ENCODE results near the gene RGPD3. TPM values are rescaled to one million over a fixed set of nuclear protein-coding genes. Genes with fewer than 3 reads are reported as not detected.

The RGPD3 gene
- total and polyA plus RNA-seq, 4 donors, result 0.07 to 0.85 (median 0.36) TPM

- Histone ChIP-seq H3K4me1 (ENCODE audit: control insufficient read depth in 4 of 4, insufficient read depth in 4 of 4, low read length in 3 of 4) (peaks cover 0 to 2% (median 0%) of the 10 kb centered on the region in 4 donors), H3K4me3 (ENCODE audit: low read depth in 1 of 3, low read length in 3 of 3) (no peak overlapping the region), H3K36me3 (ENCODE audit: control insufficient read depth in 4 of 4, insufficient read depth in 3 of 4, low read depth in 1 of 4, low read length in 3 of 4) (no peaks in the 10 kb centered on the region), H3K27ac (ENCODE audit: low read depth in 1 of 2, low read length in 2 of 2) (no peak overlapping the region), H3K27me3 (ENCODE audit: control insufficient read depth in 4 of 4, insufficient read depth in 4 of 4, low read length in 3 of 4) (no peaks in the 10 kb centered on the region), H3K9ac (ENCODE audit: low read depth in 1 of 2, low read length in 2 of 2) (no peak overlapping the region), H3K9me3 (ENCODE audit: control insufficient read depth in 4 of 4, low read length in 3 of 4) (no peaks in the 10 kb centered on the region)
- TF ChIP-seq ATF3 (IDR thresholded peaks at IDR 0.05) (no peak), TAF1 (conservative IDR thresholded peaks at IDR 0.05) (no peak), YY1 (IDR thresholded peaks at IDR 0.05) (no peak), MAX (IDR thresholded peaks at IDR 0.05) (no peak), EGR1 (IDR thresholded peaks at IDR 0.05; ENCODE audit: low read depth in 2 of 2) (no peak), FOXA2 (IDR thresholded peaks at IDR 0.05) (no peak), RAD21 (IDR thresholded peaks at IDR 0.05) (no peak), NR2F2 (IDR thresholded peaks at IDR 0.05) (no peak), GABPA (IDR thresholded peaks at IDR 0.05 in 1 of 2, conservative IDR thresholded peaks at IDR 0.05 in 1 of 2) (no peak), RXRA (IDR thresholded peaks at IDR 0.05) (no peak), JUND (IDR thresholded peaks at IDR 0.05) (no peak)
- 89% methylated on average over 2 of the region's 2 CpGs for WGBS
- no peak for DNase-seq (ENCODE audit: low spot score)
Observed at GRCh38 chr2:106350980-106351379, 117.2 kb downstream of the RGPD3 start.

DNA sequence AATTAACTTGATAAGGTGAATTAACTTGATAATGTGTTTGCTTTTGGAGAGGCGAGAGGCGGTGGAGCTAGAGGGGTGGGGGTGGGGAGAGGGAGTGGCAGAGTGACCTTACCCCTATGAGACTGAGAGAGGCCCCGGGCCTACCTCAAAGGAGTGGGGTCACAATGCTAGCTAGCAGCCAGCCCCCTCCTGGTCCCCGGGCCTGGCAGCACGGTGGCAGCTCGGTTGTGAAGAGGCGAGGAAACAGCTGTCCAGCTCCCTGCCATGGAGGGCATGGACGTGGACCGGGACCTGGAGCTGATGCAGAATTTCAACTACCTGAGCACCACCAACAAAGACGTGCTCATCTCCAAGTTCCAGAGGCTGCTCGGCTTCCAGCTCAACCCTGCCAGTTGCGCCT, 123.9 kb downstream of the RGPD3 start:
- WGBS, result 96% methylated on average over 12 of the region's 12 CpGs
- TF ChIP-seq GABPA (IDR thresholded peaks at IDR 0.05 in 1 of 2, conservative IDR thresholded peaks at IDR 0.05 in 1 of 2) (no peak), HNF4G (IDR thresholded peaks at IDR 0.05) (no peak), MAX (IDR thresholded peaks at IDR 0.05) (no peak), FOXA1 (IDR thresholded peaks at IDR 0.05) (no peak), JUND (IDR thresholded peaks at IDR 0.05) (no peak), SP1 (IDR thresholded peaks at IDR 0.05) (no peak), TAF1 (conservative IDR thresholded peaks at IDR 0.05) (no peak)
- TF ChIP-seq, protein P1, sequence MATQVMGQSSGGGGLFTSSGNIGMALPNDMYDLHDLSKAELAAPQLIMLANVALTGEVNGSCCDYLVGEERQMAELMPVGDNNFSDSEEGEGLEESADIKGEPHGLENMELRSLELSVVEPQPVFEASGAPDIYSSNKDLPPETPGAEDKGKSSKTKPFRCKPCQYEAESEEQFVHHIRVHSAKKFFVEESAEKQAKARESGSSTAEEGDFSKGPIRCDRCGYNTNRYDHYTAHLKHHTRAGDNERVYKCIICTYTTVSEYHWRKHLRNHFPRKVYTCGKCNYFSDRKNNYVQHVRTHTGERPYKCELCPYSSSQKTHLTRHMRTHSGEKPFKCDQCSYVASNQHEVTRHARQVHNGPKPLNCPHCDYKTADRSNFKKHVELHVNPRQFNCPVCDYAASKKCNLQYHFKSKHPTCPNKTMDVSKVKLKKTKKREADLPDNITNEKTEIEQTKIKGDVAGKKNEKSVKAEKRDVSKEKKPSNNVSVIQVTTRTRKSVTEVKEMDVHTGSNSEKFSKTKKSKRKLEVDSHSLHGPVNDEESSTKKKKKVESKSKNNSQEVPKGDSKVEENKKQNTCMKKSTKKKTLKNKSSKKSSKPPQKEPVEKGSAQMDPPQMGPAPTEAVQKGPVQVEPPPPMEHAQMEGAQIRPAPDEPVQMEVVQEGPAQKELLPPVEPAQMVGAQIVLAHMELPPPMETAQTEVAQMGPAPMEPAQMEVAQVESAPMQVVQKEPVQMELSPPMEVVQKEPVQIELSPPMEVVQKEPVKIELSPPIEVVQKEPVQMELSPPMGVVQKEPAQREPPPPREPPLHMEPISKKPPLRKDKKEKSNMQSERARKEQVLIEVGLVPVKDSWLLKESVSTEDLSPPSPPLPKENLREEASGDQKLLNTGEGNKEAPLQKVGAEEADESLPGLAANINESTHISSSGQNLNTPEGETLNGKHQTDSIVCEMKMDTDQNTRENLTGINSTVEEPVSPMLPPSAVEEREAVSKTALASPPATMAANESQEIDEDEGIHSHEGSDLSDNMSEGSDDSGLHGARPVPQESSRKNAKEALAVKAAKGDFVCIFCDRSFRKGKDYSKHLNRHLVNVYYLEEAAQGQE (IDR thresholded peaks at IDR 0.05), result no peak
- TF ChIP-seq, protein P2, sequence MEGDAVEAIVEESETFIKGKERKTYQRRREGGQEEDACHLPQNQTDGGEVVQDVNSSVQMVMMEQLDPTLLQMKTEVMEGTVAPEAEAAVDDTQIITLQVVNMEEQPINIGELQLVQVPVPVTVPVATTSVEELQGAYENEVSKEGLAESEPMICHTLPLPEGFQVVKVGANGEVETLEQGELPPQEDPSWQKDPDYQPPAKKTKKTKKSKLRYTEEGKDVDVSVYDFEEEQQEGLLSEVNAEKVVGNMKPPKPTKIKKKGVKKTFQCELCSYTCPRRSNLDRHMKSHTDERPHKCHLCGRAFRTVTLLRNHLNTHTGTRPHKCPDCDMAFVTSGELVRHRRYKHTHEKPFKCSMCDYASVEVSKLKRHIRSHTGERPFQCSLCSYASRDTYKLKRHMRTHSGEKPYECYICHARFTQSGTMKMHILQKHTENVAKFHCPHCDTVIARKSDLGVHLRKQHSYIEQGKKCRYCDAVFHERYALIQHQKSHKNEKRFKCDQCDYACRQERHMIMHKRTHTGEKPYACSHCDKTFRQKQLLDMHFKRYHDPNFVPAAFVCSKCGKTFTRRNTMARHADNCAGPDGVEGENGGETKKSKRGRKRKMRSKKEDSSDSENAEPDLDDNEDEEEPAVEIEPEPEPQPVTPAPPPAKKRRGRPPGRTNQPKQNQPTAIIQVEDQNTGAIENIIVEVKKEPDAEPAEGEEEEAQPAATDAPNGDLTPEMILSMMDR (IDR thresholded peaks at IDR 0.05; ENCODE audit: low read depth, low read length, missing input control), result no peak
- H3K4me1 ChIP-seq (ENCODE audit: control insufficient read depth in 4 of 4, insufficient read depth in 4 of 4, low read length in 3 of 4), result no peaks in the 10 kb centered on the region
- no peaks in the 10 kb centered on the region for H3K36me3 ChIP-seq (ENCODE audit: control insufficient read depth in 4 of 4, insufficient read depth in 3 of 4, low read depth in 1 of 4, low read length in 3 of 4)
- no peak overlapping the region for H3K9ac ChIP-seq (ENCODE audit: low read depth in 1 of 2, low read length in 2 of 2)
- DNase-seq (ENCODE audit: low spot score), result no peak
- H3K27ac ChIP-seq (ENCODE audit: low read depth in 1 of 2, low read length in 2 of 2), result no peak overlapping the region
- no peak overlapping the region for H3K4me3 ChIP-seq (ENCODE audit: low read depth in 1 of 3, low read length in 3 of 3)
- H3K27me3 ChIP-seq (ENCODE audit: control insufficient read depth in 4 of 4, insufficient read depth in 4 of 4, low read length in 3 of 4), result no peaks in the 10 kb centered on the region
- H3K9me3 ChIP-seq (ENCODE audit: control insufficient read depth in 4 of 4, low read length in 3 of 4), result no peaks in the 10 kb centered on the region

All from liver (tissue), 9 donors.